ES-I3 (cell line): ENCODE measurements around the gene TSC22D3.

Experiments used
- H3K36me3 ChIP-seq: 2 replicates; pipeline ENCODE4 v1.6.1; 2013; ENCODE audit warnings: mild to moderate bottlenecking, low read length, control low read depth, moderate library complexity; ENCODE audit not compliant: insufficient read depth
- H3K4me1 ChIP-seq: 2 replicates; pipeline ENCODE4 v1.6.1; 2013; ENCODE audit warnings: mild to moderate bottlenecking, control low read depth, low read length; ENCODE audit not compliant: insufficient read depth
- H3K9ac ChIP-seq: 2 replicates; pipeline ENCODE4 v1.6.1; 2013; ENCODE audit warnings: low read depth, mild to moderate bottlenecking, low read length, moderate library complexity
- H3K9me3 ChIP-seq: 2 replicates; pipeline ENCODE4 v1.6.1; 2013; ENCODE audit warnings: mild to moderate bottlenecking, low read length, moderate library complexity; ENCODE audit not compliant: control insufficient read depth, insufficient read depth

The TSC22D3 gene

GRCh38 chrX:107715331-107716117 is 60.1 kb downstream of the TSC22D3 start:
- Histone ChIP-seq H3K4me1 (peaks cover 33% of the 10 kb centered on the region), H3K9ac (peak overlapping the region; percentile 68), H3K36me3 (0 out of 2 replicates have a peak, but pooled peaks cover 4% of the 10 kb centered on the region), H3K9me3 (no peaks in the 10 kb centered on the region)

DNA sequence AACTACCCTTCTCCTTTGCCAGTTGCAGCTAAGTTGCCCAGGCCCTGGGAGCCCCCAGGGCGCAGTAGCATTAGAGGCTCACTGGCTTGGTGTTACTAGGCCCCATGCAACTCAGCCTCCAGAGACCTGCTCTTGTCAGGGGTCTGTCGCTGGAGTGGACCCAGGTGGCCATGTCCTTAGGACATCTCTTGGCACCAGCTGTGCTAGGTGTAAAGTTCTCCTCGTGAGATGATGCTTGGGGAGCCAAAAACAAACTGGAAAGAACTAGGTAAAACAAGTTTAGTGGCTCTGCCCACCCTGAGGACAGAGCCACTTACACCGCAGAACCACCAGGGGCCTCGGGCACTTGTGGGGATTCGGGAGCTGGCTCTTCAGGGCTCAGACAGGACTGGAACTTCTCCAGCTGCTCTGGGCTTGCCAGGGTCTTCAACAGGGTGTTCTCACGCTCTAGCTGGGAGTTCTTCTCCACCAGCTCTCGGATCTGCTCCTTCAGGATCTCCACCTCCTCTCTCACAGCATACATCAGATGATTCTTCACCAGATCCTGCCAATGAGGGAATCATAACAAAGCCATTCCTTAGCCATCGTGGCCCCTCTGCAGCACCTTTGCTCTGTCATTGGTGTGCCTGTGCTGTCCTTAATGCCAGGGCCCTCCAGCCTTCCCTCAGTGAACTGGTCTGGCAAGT is 61.2 kb downstream of the TSC22D3 start:
- Histone ChIP-seq H3K4me1 (peaks cover 31% of the 10 kb centered on the region), H3K9ac (no peak overlapping the region), H3K36me3 (0 out of 2 replicates have a peak, but pooled peaks cover 4% of the 10 kb centered on the region), H3K9me3 (no peaks in the 10 kb centered on the region)

GRCh38 chrX:107713543-107714205 is 61.9 kb downstream of the TSC22D3 start:
- no peak overlapping the region for H3K9ac ChIP-seq
- 0 out of 2 replicates have a peak, but pooled peaks cover 4% of the 10 kb centered on the region for H3K36me3 ChIP-seq
- peaks cover 24% of the 10 kb centered on the region for H3K4me1 ChIP-seq
- no peaks in the 10 kb centered on the region for H3K9me3 ChIP-seq

GRCh38 chrX:107713203-107713542 is 62.4 kb downstream of the TSC22D3 start:
- Histone ChIP-seq H3K9ac (no peak overlapping the region), H3K4me1 (peaks cover 19% of the 10 kb centered on the region), H3K36me3 (0 out of 2 replicates have a peak, but pooled peaks cover 4% of the 10 kb centered on the region), H3K9me3 (no peaks in the 10 kb centered on the region)

DNA sequence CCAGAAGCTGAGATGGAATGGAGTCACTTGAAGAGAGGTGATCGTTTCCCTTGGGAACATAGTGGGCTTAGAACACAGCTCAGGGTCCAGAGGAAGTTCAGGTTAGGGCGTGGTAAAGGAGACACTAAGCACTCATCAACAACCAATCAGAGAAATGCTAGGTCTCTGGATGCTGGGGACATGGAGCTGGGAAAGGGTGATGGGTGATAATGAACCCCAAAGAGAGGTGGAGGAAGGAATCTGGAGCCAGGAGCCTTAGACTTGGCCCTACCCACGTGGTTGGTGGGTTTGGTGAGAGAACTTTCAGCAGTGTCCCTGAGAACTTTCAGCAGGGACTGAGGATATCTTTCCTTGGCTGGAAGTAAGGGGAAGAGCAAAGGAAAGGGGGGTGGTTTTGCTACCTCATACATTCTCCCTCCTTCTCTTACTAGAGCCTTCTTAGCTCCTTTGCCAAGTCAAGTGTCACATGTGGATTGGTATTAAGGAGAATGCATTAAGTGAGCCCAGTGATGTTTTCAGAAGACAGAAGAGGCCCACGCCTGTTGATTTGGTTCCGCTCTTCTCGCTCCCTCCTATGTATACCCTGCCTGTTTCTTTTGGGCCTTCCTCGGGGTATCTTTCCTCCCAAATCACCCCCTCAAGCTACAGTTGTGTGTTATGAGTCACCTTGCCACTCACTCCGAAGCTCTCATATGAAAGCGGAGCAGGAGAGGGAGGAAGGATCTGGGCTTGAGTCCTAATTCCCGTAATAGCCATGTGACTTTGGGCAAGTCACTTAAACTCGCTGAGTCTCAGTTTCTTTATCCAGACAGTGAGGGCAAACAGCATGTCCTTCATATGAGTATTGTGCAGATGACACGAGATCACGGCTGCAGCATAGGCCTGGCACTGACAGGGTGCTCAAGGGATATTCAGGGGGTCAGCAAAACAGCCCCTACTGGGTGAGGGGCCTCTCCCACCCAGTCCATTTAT is 63.1 kb downstream of the TSC22D3 start:
- no peak overlapping the region for H3K9ac ChIP-seq
- H3K4me1 ChIP-seq, result peaks cover 15% of the 10 kb centered on the region
- no peaks in the 10 kb centered on the region for H3K9me3 ChIP-seq
- 0 out of 2 replicates have a peak, but pooled peaks cover 4% of the 10 kb centered on the region for H3K36me3 ChIP-seq

DNA sequence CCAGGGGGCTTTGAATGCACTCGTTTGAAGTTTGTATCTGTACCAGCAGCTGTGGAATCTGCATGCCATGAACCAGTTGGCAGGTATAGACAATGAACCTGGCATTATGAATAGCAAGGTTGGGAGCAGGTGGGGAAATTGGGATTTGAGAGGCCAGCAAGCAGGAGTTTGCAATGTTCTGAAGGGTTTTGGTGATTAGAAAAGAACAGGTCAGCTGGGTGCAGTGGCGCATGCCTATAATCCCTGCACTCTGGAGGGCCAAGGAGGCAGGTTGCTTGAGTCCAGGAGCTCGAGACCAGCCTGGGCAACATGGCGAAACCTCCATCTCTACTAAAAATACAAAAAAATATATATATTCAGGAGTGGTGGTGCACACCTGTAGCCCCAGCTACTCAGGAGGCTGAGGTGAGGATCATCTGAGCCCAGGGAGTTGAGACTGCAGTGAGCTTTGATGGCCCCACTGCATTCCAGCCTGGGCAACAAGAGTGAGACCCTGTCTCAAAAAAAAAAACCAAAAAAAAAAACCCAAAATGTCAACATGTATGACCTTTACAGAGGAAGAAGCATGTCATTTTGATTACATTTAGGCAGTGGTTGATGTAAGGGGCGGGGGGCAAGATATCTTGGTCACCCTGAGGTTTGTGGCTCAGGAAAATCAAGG is 63.9 kb downstream of the TSC22D3 start:
- H3K9ac ChIP-seq, result no peak overlapping the region
- 0 out of 2 replicates have a peak, but pooled peaks cover 4% of the 10 kb centered on the region for H3K36me3 ChIP-seq
- H3K4me1 ChIP-seq, result peaks cover 11% of the 10 kb centered on the region; the same call in 1 of the 2 replicates
- H3K9me3 ChIP-seq, result no peaks in the 10 kb centered on the region

DNA sequence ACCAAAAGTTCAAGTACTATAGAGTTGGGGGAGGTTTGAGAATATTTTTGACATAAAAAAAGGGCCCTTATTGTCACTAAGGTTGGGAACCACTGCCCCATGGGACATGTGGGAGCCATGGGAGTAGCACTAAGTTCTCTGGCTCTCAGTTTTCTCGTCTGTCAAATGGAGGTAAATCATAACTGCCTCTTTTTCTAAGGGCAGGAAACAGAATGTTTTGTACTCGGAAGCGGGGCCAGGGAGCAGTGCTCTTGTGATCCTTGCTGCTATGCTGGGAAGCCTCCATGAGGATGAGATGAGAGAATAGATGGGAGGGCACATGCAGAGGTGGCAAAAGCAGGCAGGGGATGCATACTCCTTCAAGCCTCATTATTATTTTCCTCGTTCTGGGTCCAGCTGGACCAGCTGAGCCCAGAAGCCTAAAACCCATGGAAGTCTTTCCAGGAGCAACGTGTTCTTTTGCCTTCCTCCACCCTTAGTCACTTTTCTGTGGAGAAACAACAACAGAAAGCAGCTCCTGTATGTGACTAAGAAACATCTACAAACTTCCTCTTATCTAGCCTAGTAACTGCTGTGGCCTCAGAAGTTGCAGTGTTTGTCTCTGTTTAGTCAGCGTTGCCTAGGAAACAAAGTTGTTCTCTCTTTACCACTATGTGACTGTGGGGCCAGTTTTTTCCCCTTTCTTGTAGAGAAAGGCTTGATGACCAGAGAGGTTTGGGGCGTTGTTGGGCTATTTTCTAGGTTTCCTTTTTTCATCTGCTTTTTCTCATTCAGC is 64.8 kb downstream of the TSC22D3 start:
- H3K9ac ChIP-seq, result no peak overlapping the region
- 0 out of 2 replicates have a peak, but pooled peaks cover 4% of the 10 kb centered on the region for H3K36me3 ChIP-seq
- H3K4me1 ChIP-seq, result peaks cover 11% of the 10 kb centered on the region; the same call in 1 of the 2 replicates
- no peaks in the 10 kb centered on the region for H3K9me3 ChIP-seq

- 0 out of 2 replicates have a peak, but pooled peaks cover 4% of the 10 kb centered on the region for H3K36me3 ChIP-seq
- peaks cover 11% of the 10 kb centered on the region; the same call in 1 of the 2 replicates for H3K4me1 ChIP-seq
- no peak overlapping the region for H3K9ac ChIP-seq
- H3K9me3 ChIP-seq, result no peaks in the 10 kb centered on the region
Measured at GRCh38 chrX:107709266-107709806, 66.3 kb downstream of the TSC22D3 start.

DNA sequence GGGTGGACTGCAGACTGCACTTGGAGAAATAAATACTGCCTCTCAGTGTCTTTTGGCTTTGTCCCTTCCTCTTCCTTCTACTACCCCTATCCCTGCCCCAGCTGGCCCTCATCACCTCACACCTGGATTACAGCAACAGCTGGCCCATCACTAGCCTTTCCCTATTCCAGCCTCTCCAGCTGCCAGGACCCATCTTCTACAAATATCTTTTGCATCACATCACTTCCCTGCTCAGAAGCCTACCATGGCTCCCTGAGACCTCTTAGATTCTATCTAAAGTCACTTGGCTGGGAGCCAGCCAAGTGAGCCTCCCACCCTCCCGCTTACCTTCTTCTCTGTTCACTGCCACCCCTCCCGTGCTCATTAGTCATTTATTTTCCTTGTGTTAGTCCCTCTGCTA is 66.8 kb downstream of the TSC22D3 start:
- Histone ChIP-seq H3K4me1 (peaks cover 11% of the 10 kb centered on the region; the same call in 1 of the 2 replicates), H3K9ac (no peak overlapping the region), H3K9me3 (no peaks in the 10 kb centered on the region), H3K36me3 (0 out of 2 replicates have a peak, but pooled peaks cover under 1% of the 10 kb centered on the region)

DNA sequence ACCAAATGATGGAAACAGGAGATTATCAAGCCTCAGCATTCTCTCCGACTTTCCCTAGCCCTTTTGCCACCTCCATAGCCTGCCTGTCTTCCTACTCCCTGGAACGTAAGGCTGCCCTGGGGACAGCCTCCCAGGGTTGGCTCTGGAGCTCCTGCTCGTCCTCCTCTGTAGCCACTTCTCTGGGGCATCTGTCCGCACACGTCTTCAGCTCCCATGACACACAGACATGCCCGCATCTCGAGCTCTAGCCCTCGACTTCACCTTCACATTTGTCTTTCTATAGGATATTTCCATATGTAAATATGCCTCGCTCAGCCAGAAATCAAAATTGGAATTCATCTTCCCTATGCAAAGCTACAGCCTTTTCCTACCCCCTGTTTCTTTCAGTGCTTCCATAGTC is 67.7 kb downstream of the TSC22D3 start:
- Histone ChIP-seq H3K36me3 (no peaks in the 10 kb centered on the region), H3K9me3 (no peaks in the 10 kb centered on the region), H3K4me1 (peaks cover 11% of the 10 kb centered on the region; the same call in 1 of the 2 replicates), H3K9ac (no peak overlapping the region)

DNA sequence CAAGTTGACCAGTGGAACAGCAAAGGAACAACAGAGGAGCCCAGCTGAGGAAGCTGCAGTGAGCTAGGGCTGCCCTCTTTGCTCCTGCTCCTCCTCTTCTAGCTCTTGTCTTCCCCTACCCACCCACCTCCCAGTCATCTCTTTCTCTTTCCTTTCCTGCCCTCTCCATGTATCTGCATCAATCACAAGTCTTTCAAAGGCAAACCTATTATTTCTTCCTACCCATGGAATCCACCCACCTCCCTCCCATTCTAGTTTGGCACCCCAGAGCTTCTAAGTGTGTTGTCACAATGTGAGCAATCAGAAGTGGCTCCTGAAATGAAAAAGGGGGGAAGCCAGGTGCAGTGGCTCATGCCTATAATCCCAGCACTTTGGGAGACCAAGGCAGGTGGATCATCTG is 69.3 kb downstream of the TSC22D3 start:
- no peaks in the 10 kb centered on the region for H3K36me3 ChIP-seq
- H3K9me3 ChIP-seq, result no peaks in the 10 kb centered on the region
- H3K9ac ChIP-seq, result no peak overlapping the region
- H3K4me1 ChIP-seq, result peaks cover 8% of the 10 kb centered on the region; the same call in 1 of the 2 replicates

GRCh38 chrX:107704587-107704986 is 71.0 kb downstream of the TSC22D3 start:
- H3K9ac ChIP-seq, result no peak overlapping the region
- peaks cover 8% of the 10 kb centered on the region for H3K4me1 ChIP-seq
- no peaks in the 10 kb centered on the region for H3K9me3 ChIP-seq
- no peaks in the 10 kb centered on the region for H3K36me3 ChIP-seq
